Kidney glomerular epithelial cell (primary cell): ENCODE measurements around the gene ANXA8L1.
"Not testable (repeated sequence)": the region's sequence is repeated elsewhere in the genome, so short reads cannot be mapped to it uniquely, and the experiment has no call there.

Experiments used
- DNase-seq: peaks from one replicate; lab custom pipeline; 2025; lab: John Stamatoyannopoulos, UW

Gene ANXA8L1

GRCh38 chr10:46398212-46398886 is 22.8 kb downstream of the ANXA8L1 start:
- peak; percentile 56 for DNase-seq

GRCh38 chr10:46409556-46409955 is 34.0 kb downstream of the ANXA8L1 start:
- not testable (repeated sequence) for DNase-seq

GRCh38 chr10:46411123-46411522 is 35.5 kb downstream of the ANXA8L1 start:
- not testable (repeated sequence) for DNase-seq

DNA sequence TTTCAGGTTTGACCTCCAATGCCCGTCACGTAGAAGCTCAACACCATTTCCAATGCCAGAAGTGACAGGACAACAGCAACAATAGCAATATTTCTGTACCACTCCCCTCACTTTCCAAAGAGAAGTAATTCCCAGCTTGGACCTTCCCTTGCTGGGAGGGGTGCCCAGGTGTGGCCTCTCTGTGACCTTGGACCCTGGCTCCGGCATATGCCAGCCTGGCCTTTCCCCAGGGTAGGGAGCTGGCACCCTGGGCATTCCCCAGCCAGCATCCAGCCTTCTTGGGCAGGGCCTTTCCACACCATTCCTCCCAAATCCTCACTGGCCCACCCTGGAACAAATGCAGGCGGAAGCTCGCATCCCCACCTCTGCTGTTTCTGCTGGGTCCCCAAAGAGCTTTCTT is 37.1 kb downstream of the ANXA8L1 start:
- DNase-seq, result not testable (repeated sequence)

DNA sequence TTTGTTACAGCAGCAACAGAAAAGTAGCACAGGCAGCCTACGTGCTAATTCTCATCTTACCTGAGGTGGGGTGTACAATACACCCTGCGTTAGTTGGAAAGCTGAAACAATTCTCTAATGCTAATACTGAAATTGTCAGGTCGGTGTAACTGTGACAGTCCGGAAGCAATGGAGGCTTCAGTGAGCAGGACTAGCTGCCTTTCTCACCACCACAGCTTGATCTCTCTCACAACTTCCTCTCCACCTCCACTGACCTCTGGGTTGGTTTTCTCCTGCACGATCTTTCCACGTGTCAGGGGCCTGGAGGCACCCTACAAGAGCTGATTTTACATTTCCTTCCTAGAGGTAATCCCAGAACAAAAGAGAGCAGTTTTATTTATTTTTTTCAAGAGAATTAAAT is 39.7 kb downstream of the ANXA8L1 start:
- DNase-seq, result not testable (repeated sequence)

- DNase-seq, result not testable (repeated sequence)
Measured at GRCh38 chr10:46418283-46418682, 42.7 kb downstream of the ANXA8L1 start.

GRCh38 chr10:46419570-46420379 is 44.2 kb downstream of the ANXA8L1 start:
- DNase-seq, result not testable (repeated sequence)

DNA sequence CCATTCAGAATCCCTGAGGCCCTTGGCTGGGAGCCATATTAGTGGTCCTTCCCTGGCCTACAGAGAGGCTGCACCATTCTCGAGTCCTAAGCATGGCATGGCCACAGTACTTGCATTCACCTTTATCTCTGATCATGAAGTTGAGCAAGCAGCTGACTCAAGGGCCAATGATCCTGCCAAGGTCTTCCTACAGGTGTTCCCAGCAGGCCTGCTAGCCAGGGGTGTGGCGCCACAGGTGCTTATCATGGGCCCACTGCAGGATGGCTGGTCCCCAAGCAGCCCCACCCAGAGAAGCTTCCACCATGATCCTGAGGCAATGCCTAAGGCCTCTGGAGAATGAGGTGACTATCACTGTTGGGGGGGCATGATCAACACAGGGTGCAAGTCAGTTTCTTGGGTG is 48.0 kb downstream of the ANXA8L1 start:
- DNase-seq, result not testable (repeated sequence)

- DNase-seq, result not testable (repeated sequence)
Measured at GRCh38 chr10:46440942-46441341, 65.4 kb downstream of the ANXA8L1 start.
